ENCODE measurements around the gene PSMG4. TPM values are rescaled to one million over a fixed set of nuclear protein-coding genes. Genes with fewer than 3 reads are reported as not detected.

The PSMG4 gene
- total RNA-seq, 1 experiment from 2014 or later: 29.3 TPM

- Mint-ChIP-seq H3K36me3 (ENCODE audit: insufficient read depth in 1 of 3, low read depth in 3 of 3) (peaks cover 5 to 7% (median 5%) of the 10 kb centered on the region in 3 experiments; a peak in 6 of 7 replicates), H3K4me1 (peaks cover 20 to 28% of the 10 kb centered on the region in 2 experiments), H3K9me3 (peaks cover 5 to 6% of the 10 kb centered on the region in 2 experiments; a peak in 4 of 5 replicates), H3K4me3 (no peak overlapping the region), H3K27me3 (ENCODE audit: low read depth) (peaks cover 21% of the 10 kb centered on the region), H3K27ac (peak overlapping the region in 1 of 3 experiments; percentile 42; a peak in 1 of 7 replicates)
- H2BK5ac ChIP-seq (ENCODE audit: insufficient read length, low read length): no peak overlapping the region
- no peak overlapping the region for H2AK5ac ChIP-seq (ENCODE audit: insufficient read length, low read length)
- H3K27me3 ChIP-seq (ENCODE audit: insufficient read depth, low read length): no peaks in the 10 kb centered on the region
- H4K91ac ChIP-seq (ENCODE audit: insufficient read length, low read depth, low read length): no peak overlapping the region
- no peak overlapping the region for H3K14ac ChIP-seq (ENCODE audit: insufficient read depth, low read length)
- H3K9ac ChIP-seq (ENCODE audit: extremely low read depth, insufficient read length, low read length): no peak overlapping the region
- H3K4me2 ChIP-seq (ENCODE audit: insufficient read depth, insufficient read length, low read length): no peak overlapping the region
- H3K79me2 ChIP-seq (ENCODE audit: insufficient read depth, low read length): no peaks in the 10 kb centered on the region
- no peak overlapping the region for H2BK15ac ChIP-seq (ENCODE audit: low read depth, low read length)
- H3T11ph ChIP-seq (ENCODE audit: low read length): no peak overlapping the region
- H3K56ac ChIP-seq (ENCODE audit: insufficient read length, low read depth, low read length): no peak overlapping the region
- no peaks in the 10 kb centered on the region for H3K23me2 ChIP-seq (ENCODE audit: insufficient read length, low read depth, low read length, poor library complexity, severe bottlenecking)
- no peaks in the 10 kb centered on the region for H3K9me3 ChIP-seq (ENCODE audit: control insufficient read depth, low read depth, low read length)
- H4K8ac ChIP-seq (replicated peaks; ENCODE audit: insufficient read length, low read depth, low read length): no peak overlapping the region
- no peak overlapping the region for H2BK12ac ChIP-seq (ENCODE audit: insufficient read length, low read depth, low read length)
- no peak for DNase-seq
- H3K4ac ChIP-seq (ENCODE audit: low read depth, low read length): no peak overlapping the region
- H2AFZ ChIP-seq (ENCODE audit: low read length): no peak overlapping the region
- H3K27ac ChIP-seq (ENCODE audit: insufficient read length, low read depth, low read length): no peak overlapping the region
- no peak overlapping the region for H4K5ac ChIP-seq (ENCODE audit: insufficient read length, low read depth, low read length)
- H3K18ac ChIP-seq (ENCODE audit: insufficient read length, low read depth, low read length): no peak overlapping the region
- no peak overlapping the region for H2BK120ac ChIP-seq (ENCODE audit: low read depth, low read length, poor library complexity, severe bottlenecking)
- no CpG with 5 or more reads among the region's 22 CpGs for WGBS (ENCODE audit: extremely low coverage, insufficient read length, low lambda C conversion rate)
- H3K79me1 ChIP-seq (ENCODE audit: insufficient read depth, low read depth, low read length, poor library complexity, severe bottlenecking): no peaks in the 10 kb centered on the region
- H2BK20ac ChIP-seq (ENCODE audit: low read depth, low read length, poor library complexity, severe bottlenecking): no peak overlapping the region
- no peak overlapping the region for H3K23ac ChIP-seq (ENCODE audit: insufficient read length, low read depth, low read length)
- no peaks in the 10 kb centered on the region; the same call in 1 of the 2 replicates for H3K4me1 ChIP-seq (ENCODE audit: insufficient read depth, low read length)
- no peaks in the 10 kb centered on the region for H4K20me1 ChIP-seq (ENCODE audit: control insufficient read depth, insufficient read depth, insufficient read length)
- TF ChIP-seq CTCF (conservative IDR thresholded peaks at IDR 0.05): no peak
Measured at GRCh38 chr6:3252861-3253596, 5.7 kb upstream of the PSMG4 start.
